ENCODE results near the gene UBE2Z.
A peak's percentile ranks its signal among the peaks of the same experiment; 100 is the strongest.

UBE2Z gene

GRCh38 chr17:48961516-48962233, 53.5 kb downstream of the UBE2Z start:
- no peak for DNase-seq

- DNase-seq = peak; percentile 11
Measured at GRCh38 chr17:48970224-48970623, 62.0 kb downstream of the UBE2Z start.

GRCh38 chr17:48970865-48971687, 62.9 kb downstream of the UBE2Z start:
- no peak for DNase-seq

GRCh38 chr17:48972749-48973097, 64.5 kb downstream of the UBE2Z start:
- DNase-seq = no peak

GRCh38 chr17:48973806-48974205, 65.6 kb downstream of the UBE2Z start:
- no peak for DNase-seq

Measured in NCI-H1436 (cell line).